ENCODE results near the gene VPS26A.

- no peak for TF ChIP-seq TAF1 (IDR thresholded peaks at IDR 0.05; ENCODE audit: borderline replicate concordance, low read depth, low read length)
- no peak for TF ChIP-seq POLR2A (IDR thresholded peaks at IDR 0.05; ENCODE audit: low read depth, low read length)
Observed at GRCh38 chr10:69202332-69202731, 78.4 kb downstream of the VPS26A start.

Data from GM12892 (cell line).